ENCODE results near the gene AACS. TPM values are rescaled to one million over a fixed set of nuclear protein-coding genes. Genes with fewer than 3 reads are reported as not detected.

The AACS gene
- total RNA-seq, 1 experiment from 2014 or later, result 46.8 TPM

DNA sequence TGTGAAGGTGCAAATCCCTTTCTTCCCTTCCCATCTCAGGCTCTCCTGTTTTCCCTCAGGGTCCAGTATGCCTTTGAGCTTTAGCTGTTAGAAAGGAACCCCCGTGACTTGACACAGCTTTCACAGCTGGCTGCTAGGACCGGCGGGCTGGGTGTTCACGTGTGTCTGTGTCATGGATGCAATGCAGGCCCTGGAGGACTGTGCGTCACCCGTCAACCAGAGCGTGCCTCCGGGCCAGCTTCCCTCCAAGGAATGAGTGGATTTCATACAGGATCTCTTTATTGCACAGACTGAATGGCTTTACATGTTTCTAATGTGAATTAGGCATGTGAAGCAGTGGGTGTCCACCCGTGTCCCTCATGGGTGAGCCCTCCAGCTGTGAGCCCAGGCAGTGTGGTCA is 77.4 kb downstream of the AACS start:
- Histone ChIP-seq H3K27ac (no peak overlapping the region), H3K9me3 (ENCODE audit: insufficient read depth, low read depth) (no peaks in the 10 kb centered on the region), H3K4me2 (no peak overlapping the region), H3K9me2 (ENCODE audit: insufficient read depth) (no peaks in the 10 kb centered on the region), H4K20me1 (ENCODE audit: insufficient read depth) (no peaks in the 10 kb centered on the region), H3F3A (ENCODE audit: insufficient read depth, low read depth) (peaks cover 10% of the 10 kb centered on the region; the same call in 1 of the 2 replicates), H2AFZ (no peak overlapping the region), H3K4me1 (replicated peaks; ENCODE audit: insufficient read depth) (peaks cover 16% of the 10 kb centered on the region), H3K4me3 (no peak overlapping the region), H3K36me3 (ENCODE audit: low read depth) (no peaks in the 10 kb centered on the region), H3K27me3 (ENCODE audit: insufficient read depth, low read depth) (no peaks in the 10 kb centered on the region), H3K79me2 (ENCODE audit: low read depth) (no peaks in the 10 kb centered on the region)
- no peak for TF ChIP-seq EZH2 (IDR thresholded peaks at IDR 0.05; ENCODE audit: low read depth)
- TF ChIP-seq, protein P1, sequence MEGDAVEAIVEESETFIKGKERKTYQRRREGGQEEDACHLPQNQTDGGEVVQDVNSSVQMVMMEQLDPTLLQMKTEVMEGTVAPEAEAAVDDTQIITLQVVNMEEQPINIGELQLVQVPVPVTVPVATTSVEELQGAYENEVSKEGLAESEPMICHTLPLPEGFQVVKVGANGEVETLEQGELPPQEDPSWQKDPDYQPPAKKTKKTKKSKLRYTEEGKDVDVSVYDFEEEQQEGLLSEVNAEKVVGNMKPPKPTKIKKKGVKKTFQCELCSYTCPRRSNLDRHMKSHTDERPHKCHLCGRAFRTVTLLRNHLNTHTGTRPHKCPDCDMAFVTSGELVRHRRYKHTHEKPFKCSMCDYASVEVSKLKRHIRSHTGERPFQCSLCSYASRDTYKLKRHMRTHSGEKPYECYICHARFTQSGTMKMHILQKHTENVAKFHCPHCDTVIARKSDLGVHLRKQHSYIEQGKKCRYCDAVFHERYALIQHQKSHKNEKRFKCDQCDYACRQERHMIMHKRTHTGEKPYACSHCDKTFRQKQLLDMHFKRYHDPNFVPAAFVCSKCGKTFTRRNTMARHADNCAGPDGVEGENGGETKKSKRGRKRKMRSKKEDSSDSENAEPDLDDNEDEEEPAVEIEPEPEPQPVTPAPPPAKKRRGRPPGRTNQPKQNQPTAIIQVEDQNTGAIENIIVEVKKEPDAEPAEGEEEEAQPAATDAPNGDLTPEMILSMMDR (conservative IDR thresholded peaks at IDR 0.05), result no peak
- no TSS peak for BruUV-seq (replicated peaks)
- intact Hi-C loops (cut with micrococcal nuclease; ENCODE audit: unreplicated experiment), result no loop called here
- no peak for DNase-seq
- ChIA-PET POLR2A (ENCODE audit: unreplicated experiment) (no interaction called here), CTCF (no interaction called here)

DNA sequence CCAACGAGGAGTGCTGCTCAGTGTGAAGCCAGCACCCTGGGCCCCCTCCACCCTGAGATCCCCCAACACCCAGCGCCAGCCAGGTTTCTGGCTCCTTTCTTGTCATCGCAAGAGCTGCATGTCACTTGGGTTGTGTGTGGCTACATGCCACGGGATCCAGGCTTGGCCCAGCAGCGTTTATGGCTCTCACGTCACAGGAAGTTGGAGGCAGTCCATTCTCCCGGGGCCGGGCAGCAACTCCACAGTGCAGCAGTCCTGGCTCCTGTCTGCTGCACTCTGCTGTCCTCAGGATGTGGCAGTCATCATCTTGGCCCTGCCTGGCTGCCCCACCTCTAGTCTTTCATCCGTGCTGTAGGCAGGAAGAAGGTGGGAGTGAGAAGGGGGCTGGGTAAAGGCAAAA is 78.3 kb downstream of the AACS start:
- intact Hi-C loops (cut with micrococcal nuclease; ENCODE audit: unreplicated experiment), result no loop called here
- H3K9me3 ChIP-seq (ENCODE audit: insufficient read depth, low read depth), result no peaks in the 10 kb centered on the region
- H3K4me3 ChIP-seq, result no peak overlapping the region
- no peak overlapping the region for H2AFZ ChIP-seq
- H3K36me3 ChIP-seq (ENCODE audit: low read depth), result no peaks in the 10 kb centered on the region
- CTCF ChIA-PET, result no interaction called here
- H3K9me2 ChIP-seq (ENCODE audit: insufficient read depth), result no peaks in the 10 kb centered on the region
- H3F3A ChIP-seq (ENCODE audit: insufficient read depth, low read depth), result peaks cover 10% of the 10 kb centered on the region; the same call in 1 of the 2 replicates
- DNase-seq, result no peak
- H3K79me2 ChIP-seq (ENCODE audit: low read depth), result no peaks in the 10 kb centered on the region
- no peak for TF ChIP-seq EZH2 (IDR thresholded peaks at IDR 0.05; ENCODE audit: low read depth)
- TF ChIP-seq, protein P1 (conservative IDR thresholded peaks at IDR 0.05), result no peak
- POLR2A ChIA-PET (ENCODE audit: unreplicated experiment), result no interaction called here
- no peak overlapping the region for H3K4me2 ChIP-seq
- peaks cover 15% of the 10 kb centered on the region for H3K4me1 ChIP-seq (replicated peaks; ENCODE audit: insufficient read depth)
- BruUV-seq (replicated peaks), result no TSS peak
- no peak overlapping the region for H3K27ac ChIP-seq
- H3K27me3 ChIP-seq (ENCODE audit: insufficient read depth, low read depth), result no peaks in the 10 kb centered on the region
- no peaks in the 10 kb centered on the region for H4K20me1 ChIP-seq (ENCODE audit: insufficient read depth)

DNA sequence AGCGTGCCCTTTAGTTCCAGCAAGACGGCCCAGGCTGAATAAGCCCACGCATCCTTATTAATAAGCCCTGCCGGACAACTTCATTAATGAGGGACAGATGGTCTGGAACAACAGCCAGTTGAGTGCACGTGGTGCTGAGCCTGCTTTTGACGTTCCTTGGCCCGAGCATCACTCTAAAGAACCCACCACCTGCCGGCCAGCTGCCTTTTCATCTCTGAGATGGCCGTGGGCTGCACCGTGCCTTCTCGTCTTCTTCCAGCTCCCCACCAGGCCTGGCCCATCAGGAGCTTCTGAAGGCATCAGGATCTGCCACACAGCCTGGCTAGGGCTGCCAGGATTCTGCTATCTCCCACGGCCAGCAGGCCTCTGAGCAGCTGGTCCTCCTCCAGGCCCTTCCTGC is 80.0 kb downstream of the AACS start:
- ChIA-PET POLR2A (ENCODE audit: unreplicated experiment) (no interaction called here), CTCF (no interaction called here)
- H3F3A ChIP-seq (ENCODE audit: insufficient read depth, low read depth), result peaks cover 9% of the 10 kb centered on the region; the same call in 1 of the 2 replicates
- TF ChIP-seq EZH2 (IDR thresholded peaks at IDR 0.05; ENCODE audit: low read depth), result no peak
- TF ChIP-seq, protein P1 (conservative IDR thresholded peaks at IDR 0.05), result no peak
- no peaks in the 10 kb centered on the region for H3K9me3 ChIP-seq (ENCODE audit: insufficient read depth, low read depth)
- H3K4me2 ChIP-seq, result no peak overlapping the region
- no peaks in the 10 kb centered on the region for H3K27me3 ChIP-seq (ENCODE audit: insufficient read depth, low read depth)
- no TSS peak for BruUV-seq (replicated peaks)
- no peak overlapping the region for H3K4me3 ChIP-seq
- H3K79me2 ChIP-seq (ENCODE audit: low read depth), result no peaks in the 10 kb centered on the region
- H3K36me3 ChIP-seq (ENCODE audit: low read depth), result no peaks in the 10 kb centered on the region
- peaks cover 12% of the 10 kb centered on the region for H3K4me1 ChIP-seq (replicated peaks; ENCODE audit: insufficient read depth)
- H3K9me2 ChIP-seq (ENCODE audit: insufficient read depth), result no peaks in the 10 kb centered on the region
- no peak overlapping the region for H2AFZ ChIP-seq
- no peak for DNase-seq
- intact Hi-C loops (cut with micrococcal nuclease; ENCODE audit: unreplicated experiment), result no loop called here
- H3K27ac ChIP-seq, result no peak overlapping the region
- H4K20me1 ChIP-seq (ENCODE audit: insufficient read depth), result no peaks in the 10 kb centered on the region
